K562 (cell line): ENCODE data around the gene HSPB7. TPM values are rescaled to one million over a fixed set of nuclear protein-coding genes. Genes with fewer than 3 reads are reported as not detected.

Experiments used
- CHD1 ChIP-seq: fragments of 200-600 bp; sonication (generic); IDR thresholded peaks from one replicate; pipeline ENCODE4 v1.6.1; 2012; ENCODE audit warnings: mild to moderate bottlenecking, moderate library complexity, low read length, inconsistent platforms
- ETV5 ChIP-seq: sonication (generic); formaldehyde crosslinking; IDR thresholded peaks from 2 replicates; pipeline ENCODE4 v1.4.0; 2020; ENCODE audit warnings: low read depth, mild to moderate bottlenecking, missing genetic modification reagents
- FOXM1 ChIP-seq, 2 experiments: fragments of 450-650 bp in 1 of 2; sonication (generic) in 1 of 2; formaldehyde crosslinking in 1 of 2; IDR thresholded peaks; 2 replicates each; pipeline versions ENCODE4 v1.6.1 to v1.9.0; 2017 to 2022; ENCODE audit warnings: low read depth in 2 of 2, mild to moderate bottlenecking in 2 of 2, missing genetic modification reagents in 1 of 2, moderate library complexity in 1 of 2
- HDAC6 ChIP-seq: IDR thresholded peaks from 2 replicates; pipeline ENCODE4 v1.6.1; 2012; ENCODE audit warnings: low read depth, mild to moderate bottlenecking, control low read depth, inconsistent platforms, low read length, moderate library complexity
- HIVEP1 ChIP-seq: fragments of 250-450 bp; sonication (Bioruptor Pico); IDR thresholded peaks from 2 replicates; pipeline ENCODE4 v1.4.0; 2020; ENCODE audit warnings: mild to moderate bottlenecking
- ILK ChIP-seq: fragments of 450-650 bp; IDR thresholded peaks from 2 replicates; pipeline ENCODE4 v1.6.1; 2016; ENCODE audit warnings: missing genetic modification characterization, low read depth, mild to moderate bottlenecking, missing compliant biosample characterization, moderate library complexity, borderline replicate concordance
- IRF2 ChIP-seq: sonication (generic); formaldehyde crosslinking; IDR thresholded peaks from 2 replicates; pipeline ENCODE4 v1.8.1; 2022; ENCODE audit warnings: mild to moderate bottlenecking, missing genetic modification reagents
- KAT2B ChIP-seq: IDR thresholded peaks from one replicate; pipeline ENCODE4 v1.6.1; 2012; ENCODE audit warnings: low read depth, mild to moderate bottlenecking, control low read depth, inconsistent platforms, low read length, moderate library complexity
- MCM7 ChIP-seq, 2 experiments: fragments of 450-650 bp; IDR thresholded peaks; 2 replicates each; pipeline ENCODE4 v1.6.1; 2016 to 2018
- NELFE ChIP-seq: IDR thresholded peaks from 2 replicates; pipeline ENCODE4 v1.6.1; 2011; ENCODE audit warnings: mild to moderate bottlenecking; ENCODE audit not compliant: insufficient read depth, insufficient read length
- NFIC ChIP-seq: fragments of 450-650 bp; IDR thresholded peaks from 2 replicates; pipeline ENCODE4 v1.6.1; 2017; ENCODE audit warnings: mild to moderate bottlenecking, inconsistent platforms
- NFRKB ChIP-seq: fragments of 450-650 bp; IDR thresholded peaks from 2 replicates; pipeline ENCODE4 v1.6.1; 2016; ENCODE audit warnings: low read depth
- POLR2AphosphoS5 ChIP-seq: IDR thresholded peaks from 2 replicates; pipeline ENCODE4 v1.6.1; 2011; ENCODE audit warnings: mild to moderate bottlenecking, low read depth, low read length, moderate library complexity; ENCODE audit not compliant: control insufficient read depth, insufficient read depth
- SNRNP70 ChIP-seq: fragments of 200-400 bp; formaldehyde crosslinking; optimal IDR thresholded peaks from 2 replicates; pipeline ENCODE3; 2017; ENCODE audit warnings: low read depth, low read length
- TSC22D4 ChIP-seq: fragments of 450-650 bp; IDR thresholded peaks from 2 replicates; pipeline ENCODE4 v1.6.1; 2016; ENCODE audit warnings: missing genetic modification characterization, missing biosample characterization, control low read depth
- YBX1 ChIP-seq: fragments of 450-650 bp; IDR thresholded peaks from 2 replicates; pipeline ENCODE4 v1.7.1; 2016; ENCODE audit warnings: mild to moderate bottlenecking
- ZFPM2 ChIP-seq: fragments of 250-450 bp; sonication (Bioruptor Pico); IDR thresholded peaks from 2 replicates; pipeline ENCODE4 v1.5.1; 2022; ENCODE audit warnings: mild to moderate bottlenecking
- ZNF124 ChIP-seq: sonication (generic); formaldehyde crosslinking; IDR thresholded peaks from 2 replicates; pipeline ENCODE4 v1.8.1; 2022; ENCODE audit warnings: missing genetic modification reagents
- ZNF586 ChIP-seq: fragments of 450-650 bp; formaldehyde crosslinking; conservative IDR thresholded peaks from 2 replicates; pipeline ENCODE4 v1.4.0; 2020; ENCODE audit warnings: mild to moderate bottlenecking, moderate library complexity
- polyA plus RNA-seq, 8 experiments: library from polyadenylated mRNA; depleted of rRNA in 4 of 8; stranded (reverse) in 5 of 8; unstranded in 3 of 8; fragments of >200 nt; fragmentation: Nextera tagmentation in 2 of 8; fragmentation: Illumina TruSeq in 1 of 8; extraction: Ambion mirVana in 2 of 8; extraction: Trizol in 1 of 8; gene quantifications; 2 replicates each; pipeline versions ENCODE4 v1.2.1 to v1.2.3, GENCODE V29; 2011 to 2014; ENCODE audit warnings: inconsistent platforms in 1 of 8, missing spikeins in 1 of 8
- total RNA-seq, 7 experiments: library from RNA; depleted of rRNA in 6 of 7; stranded (reverse); fragments of >200 nt in 6 of 7; fragmentation: Illumina TruSeq in 2 of 7; extraction: Trizol in 2 of 7; gene quantifications; 2 replicates each; pipeline versions ENCODE4 v1.2.1 to v1.2.3, GENCODE V29; 2011 to 2021; ENCODE audit warnings: low replicate concordance in 1 of 7
- TF ChIP-seq, protein P1 (sequence below): fragments of 450-650 bp; formaldehyde crosslinking; IDR thresholded peaks from 2 replicates; pipeline ENCODE4 v1.4.0; 2020; ENCODE audit warnings: mild to moderate bottlenecking, moderate library complexity
- TF ChIP-seq, protein P2 (sequence below), 2 experiments: fragments of 450-650 bp; IDR thresholded peaks; 2 replicates each; pipeline ENCODE4 v1.6.1; 2018; ENCODE audit warnings: mild to moderate bottlenecking in 2 of 2, low read depth in 1 of 2; ENCODE audit not compliant: partially characterized antibody in 2 of 2
- TF ChIP-seq, protein P3 (sequence below): sonication (generic); formaldehyde crosslinking; IDR thresholded peaks from 2 replicates; pipeline ENCODE4 v1.9.0; 2022; ENCODE audit warnings: mild to moderate bottlenecking, missing genetic modification reagents

HSPB7 gene
- total and polyA plus RNA-seq, 9 of the 15 experiments (the other 6 are each of a cell fraction or from before 2014, with no cell fraction given): 0.05 to 0.19 (median 0.07) TPM; not detected in 6

DNA sequence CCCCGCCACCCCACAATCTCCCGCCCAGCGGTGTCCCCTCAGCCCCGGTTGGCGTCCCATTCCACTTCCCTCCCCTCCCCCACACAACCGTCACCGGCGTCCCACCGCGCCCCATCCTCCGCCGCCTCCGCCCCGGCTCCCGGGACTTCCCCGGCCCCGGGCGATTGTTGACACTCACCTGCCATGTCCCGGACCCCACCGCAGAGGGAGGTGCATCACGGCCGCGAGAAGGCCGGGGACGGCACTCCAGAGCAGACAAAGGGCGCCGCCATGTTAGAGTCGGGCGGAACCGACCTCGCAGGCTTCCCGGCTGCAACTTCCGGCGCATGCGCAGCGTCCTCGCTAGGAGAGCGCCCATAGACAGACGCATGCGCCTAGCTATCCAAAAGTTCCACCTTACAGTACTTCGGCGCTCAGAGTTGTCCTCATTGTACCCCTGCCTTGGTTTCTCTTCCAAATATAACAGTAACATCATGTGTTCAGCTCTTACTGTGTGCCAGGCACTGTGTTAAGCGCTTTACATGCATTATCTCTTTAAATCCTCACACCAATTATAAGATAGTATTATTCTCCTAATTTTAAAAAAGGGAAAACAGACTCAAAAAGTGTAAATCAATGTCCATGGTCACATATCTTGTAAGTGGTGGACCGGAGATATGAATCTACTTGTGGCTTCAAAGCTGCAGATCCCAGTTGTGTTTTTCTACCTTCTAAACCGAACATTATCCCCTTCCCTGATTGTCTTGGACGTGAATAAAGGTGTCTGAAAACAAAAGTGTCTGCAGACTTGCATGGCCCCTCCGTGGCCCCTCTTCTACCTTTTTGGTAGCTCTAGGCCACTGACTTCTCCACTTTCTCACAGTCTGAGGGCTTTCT is 41.8 kb downstream of the HSPB7 start, which contains the start of gene ZBTB17 (continued):
- TF ChIP-seq NFIC: peak; percentile 51
- TF ChIP-seq CHD1: no peak
- TF ChIP-seq, protein P1, sequence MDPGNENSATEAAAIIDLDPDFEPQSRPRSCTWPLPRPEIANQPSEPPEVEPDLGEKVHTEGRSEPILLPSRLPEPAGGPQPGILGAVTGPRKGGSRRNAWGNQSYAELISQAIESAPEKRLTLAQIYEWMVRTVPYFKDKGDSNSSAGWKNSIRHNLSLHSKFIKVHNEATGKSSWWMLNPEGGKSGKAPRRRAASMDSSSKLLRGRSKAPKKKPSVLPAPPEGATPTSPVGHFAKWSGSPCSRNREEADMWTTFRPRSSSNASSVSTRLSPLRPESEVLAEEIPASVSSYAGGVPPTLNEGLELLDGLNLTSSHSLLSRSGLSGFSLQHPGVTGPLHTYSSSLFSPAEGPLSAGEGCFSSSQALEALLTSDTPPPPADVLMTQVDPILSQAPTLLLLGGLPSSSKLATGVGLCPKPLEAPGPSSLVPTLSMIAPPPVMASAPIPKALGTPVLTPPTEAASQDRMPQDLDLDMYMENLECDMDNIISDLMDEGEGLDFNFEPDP (CRISPR knock-in tag): no peak
- no peak for TF ChIP-seq HIVEP1 (CRISPR knock-in tag)
- no peak for TF ChIP-seq FOXM1 (IDR thresholded peaks at IDR 0.05; ENCODE audit: low read depth)
- TF ChIP-seq FOXM1 (CRISPR knock-in tag; IDR thresholded peaks at IDR 0.05; ENCODE audit: low read depth): no peak; the same call in 1 of the 2 replicates
- TF ChIP-seq YBX1: no peak
- TF ChIP-seq KAT2B: no peak
- no peak for TF ChIP-seq SNRNP70
- 0 out of 2 replicates have a peak, but pooled peaks have one; percentile 33 for TF ChIP-seq POLR2AphosphoS5
- no peak for TF ChIP-seq HDAC6
- TF ChIP-seq, protein P2, sequence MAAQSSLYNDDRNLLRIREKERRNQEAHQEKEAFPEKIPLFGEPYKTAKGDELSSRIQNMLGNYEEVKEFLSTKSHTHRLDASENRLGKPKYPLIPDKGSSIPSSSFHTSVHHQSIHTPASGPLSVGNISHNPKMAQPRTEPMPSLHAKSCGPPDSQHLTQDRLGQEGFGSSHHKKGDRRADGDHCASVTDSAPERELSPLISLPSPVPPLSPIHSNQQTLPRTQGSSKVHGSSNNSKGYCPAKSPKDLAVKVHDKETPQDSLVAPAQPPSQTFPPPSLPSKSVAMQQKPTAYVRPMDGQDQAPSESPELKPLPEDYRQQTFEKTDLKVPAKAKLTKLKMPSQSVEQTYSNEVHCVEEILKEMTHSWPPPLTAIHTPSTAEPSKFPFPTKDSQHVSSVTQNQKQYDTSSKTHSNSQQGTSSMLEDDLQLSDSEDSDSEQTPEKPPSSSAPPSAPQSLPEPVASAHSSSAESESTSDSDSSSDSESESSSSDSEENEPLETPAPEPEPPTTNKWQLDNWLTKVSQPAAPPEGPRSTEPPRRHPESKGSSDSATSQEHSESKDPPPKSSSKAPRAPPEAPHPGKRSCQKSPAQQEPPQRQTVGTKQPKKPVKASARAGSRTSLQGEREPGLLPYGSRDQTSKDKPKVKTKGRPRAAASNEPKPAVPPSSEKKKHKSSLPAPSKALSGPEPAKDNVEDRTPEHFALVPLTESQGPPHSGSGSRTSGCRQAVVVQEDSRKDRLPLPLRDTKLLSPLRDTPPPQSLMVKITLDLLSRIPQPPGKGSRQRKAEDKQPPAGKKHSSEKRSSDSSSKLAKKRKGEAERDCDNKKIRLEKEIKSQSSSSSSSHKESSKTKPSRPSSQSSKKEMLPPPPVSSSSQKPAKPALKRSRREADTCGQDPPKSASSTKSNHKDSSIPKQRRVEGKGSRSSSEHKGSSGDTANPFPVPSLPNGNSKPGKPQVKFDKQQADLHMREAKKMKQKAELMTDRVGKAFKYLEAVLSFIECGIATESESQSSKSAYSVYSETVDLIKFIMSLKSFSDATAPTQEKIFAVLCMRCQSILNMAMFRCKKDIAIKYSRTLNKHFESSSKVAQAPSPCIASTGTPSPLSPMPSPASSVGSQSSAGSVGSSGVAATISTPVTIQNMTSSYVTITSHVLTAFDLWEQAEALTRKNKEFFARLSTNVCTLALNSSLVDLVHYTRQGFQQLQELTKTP (IDR thresholded peaks at IDR 0.05; ENCODE audit: low read depth in 1 of 2, partially characterized antibody in 2 of 2): no peak
- TF ChIP-seq MCM7 (IDR thresholded peaks at IDR 0.05): no peak
- no peak for TF ChIP-seq ZNF124 (CRISPR knock-in tag)
- TF ChIP-seq ZFPM2: no peak
- TF ChIP-seq IRF2 (CRISPR knock-in tag): no peak
- no peak for TF ChIP-seq ILK (tag)
- TF ChIP-seq ZNF586: no peak
- no peak for TF ChIP-seq NELFE
- TF ChIP-seq NFRKB: peak; percentile 95
- TF ChIP-seq, protein P3, sequence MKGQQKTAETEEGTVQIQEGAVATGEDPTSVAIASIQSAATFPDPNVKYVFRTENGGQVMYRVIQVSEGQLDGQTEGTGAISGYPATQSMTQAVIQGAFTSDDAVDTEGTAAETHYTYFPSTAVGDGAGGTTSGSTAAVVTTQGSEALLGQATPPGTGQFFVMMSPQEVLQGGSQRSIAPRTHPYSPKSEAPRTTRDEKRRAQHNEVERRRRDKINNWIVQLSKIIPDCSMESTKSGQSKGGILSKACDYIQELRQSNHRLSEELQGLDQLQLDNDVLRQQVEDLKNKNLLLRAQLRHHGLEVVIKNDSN (CRISPR knock-in tag): no peak
- TF ChIP-seq ETV5 (CRISPR knock-in tag): peak; percentile 47; the same call in 1 of the 2 replicates
- TF ChIP-seq TSC22D4 (tag): no peak
